ENCODE data around the gene TEX11. TPM values are rescaled to one million over a fixed set of nuclear protein-coding genes. Genes with fewer than 3 reads are reported as not detected.

TEX11 gene
- total RNA-seq, 2 experiments from 2014 or later = not detected

- no peaks in the 10 kb centered on the region for H3K36me3 ChIP-seq (ENCODE audit: insufficient read depth, low read length)
- POLR2A ChIA-PET = no interaction called here
- DNase-seq (ENCODE audit: low spot score) = no peak
- H3K9me3 ChIP-seq (ENCODE audit: low read length) = no peaks in the 10 kb centered on the region
- no peaks in the 10 kb centered on the region for H3K79me2 ChIP-seq (ENCODE audit: insufficient read depth, low read depth, low read length)
- no peaks in the 10 kb centered on the region for H3K4me1 ChIP-seq (ENCODE audit: insufficient read depth, low read length, poor library complexity, severe bottlenecking)
- TF ChIP-seq, protein P1, sequence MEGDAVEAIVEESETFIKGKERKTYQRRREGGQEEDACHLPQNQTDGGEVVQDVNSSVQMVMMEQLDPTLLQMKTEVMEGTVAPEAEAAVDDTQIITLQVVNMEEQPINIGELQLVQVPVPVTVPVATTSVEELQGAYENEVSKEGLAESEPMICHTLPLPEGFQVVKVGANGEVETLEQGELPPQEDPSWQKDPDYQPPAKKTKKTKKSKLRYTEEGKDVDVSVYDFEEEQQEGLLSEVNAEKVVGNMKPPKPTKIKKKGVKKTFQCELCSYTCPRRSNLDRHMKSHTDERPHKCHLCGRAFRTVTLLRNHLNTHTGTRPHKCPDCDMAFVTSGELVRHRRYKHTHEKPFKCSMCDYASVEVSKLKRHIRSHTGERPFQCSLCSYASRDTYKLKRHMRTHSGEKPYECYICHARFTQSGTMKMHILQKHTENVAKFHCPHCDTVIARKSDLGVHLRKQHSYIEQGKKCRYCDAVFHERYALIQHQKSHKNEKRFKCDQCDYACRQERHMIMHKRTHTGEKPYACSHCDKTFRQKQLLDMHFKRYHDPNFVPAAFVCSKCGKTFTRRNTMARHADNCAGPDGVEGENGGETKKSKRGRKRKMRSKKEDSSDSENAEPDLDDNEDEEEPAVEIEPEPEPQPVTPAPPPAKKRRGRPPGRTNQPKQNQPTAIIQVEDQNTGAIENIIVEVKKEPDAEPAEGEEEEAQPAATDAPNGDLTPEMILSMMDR (conservative IDR thresholded peaks at IDR 0.05; ENCODE audit: low read length) = no peak
- TF ChIP-seq EZH2phosphoT487 (IDR thresholded peaks at IDR 0.05; ENCODE audit: borderline replicate concordance, low read depth, low read length) = no peak
- no peak overlapping the region for H2AFZ ChIP-seq (ENCODE audit: low read length)
- BruUV-seq (replicated peaks) = no TSS peak
- no peaks in the 10 kb centered on the region for H3K9me2 ChIP-seq (ENCODE audit: insufficient read depth, low read length)
- no peak overlapping the region for H3K4me3 ChIP-seq (ENCODE audit: low read depth, low read length, poor library complexity, severe bottlenecking)
- intact Hi-C loops (cut with micrococcal nuclease; ENCODE audit: unreplicated experiment) = no loop called here
- no peak overlapping the region for H3K4me2 ChIP-seq (ENCODE audit: low read length)
- H4K20me1 ChIP-seq (ENCODE audit: insufficient read depth, low read length) = no peaks in the 10 kb centered on the region
- H3K27ac ChIP-seq (ENCODE audit: low read depth, low read length, poor library complexity, severe bottlenecking) = no peak overlapping the region
- CTCF ChIA-PET (ENCODE audit: unreplicated experiment) = no interaction called here
These were observed 233.2 kb downstream of the TEX11 start for GRCh38 chrX:70675284-70675683.

DNA sequence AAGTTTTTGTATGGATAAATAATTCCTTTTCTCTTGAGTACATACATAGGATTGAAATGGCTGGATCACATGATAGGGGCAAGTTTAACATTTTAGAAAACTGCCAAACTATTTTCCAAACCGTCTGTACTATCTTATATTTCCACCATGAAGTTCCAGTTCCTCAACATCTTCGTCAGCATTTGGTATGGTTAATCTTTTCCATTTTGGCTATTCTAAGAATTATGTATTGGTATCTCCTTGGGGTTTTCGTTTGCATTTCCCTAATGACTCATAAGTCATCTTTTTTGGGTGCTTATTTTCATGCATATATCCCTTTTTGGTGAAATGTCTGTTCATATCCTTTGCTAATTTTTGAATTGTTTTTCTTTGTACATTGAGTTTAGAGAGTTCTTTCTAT is 236.2 kb downstream of the TEX11 start:
- no TSS peak for BruUV-seq (replicated peaks)
- ChIA-PET POLR2A (no interaction called here), CTCF (ENCODE audit: unreplicated experiment) (no interaction called here)
- Histone ChIP-seq H3K4me2 (ENCODE audit: low read length) (no peak overlapping the region), H3K9me3 (ENCODE audit: low read length) (no peaks in the 10 kb centered on the region), H3K36me3 (ENCODE audit: insufficient read depth, low read length) (no peaks in the 10 kb centered on the region), H3K27ac (ENCODE audit: low read depth, low read length, poor library complexity, severe bottlenecking) (no peak overlapping the region), H3K9me2 (ENCODE audit: insufficient read depth, low read length) (no peaks in the 10 kb centered on the region), H3K79me2 (ENCODE audit: insufficient read depth, low read depth, low read length) (no peaks in the 10 kb centered on the region), H3K4me3 (ENCODE audit: low read depth, low read length, poor library complexity, severe bottlenecking) (no peak overlapping the region), H2AFZ (ENCODE audit: low read length) (no peak overlapping the region), H3K4me1 (ENCODE audit: insufficient read depth, low read length, poor library complexity, severe bottlenecking) (no peaks in the 10 kb centered on the region), H4K20me1 (ENCODE audit: insufficient read depth, low read length) (no peaks in the 10 kb centered on the region)
- no peak for DNase-seq (ENCODE audit: low spot score)
- TF ChIP-seq, protein P1 (conservative IDR thresholded peaks at IDR 0.05; ENCODE audit: low read length) = no peak
- no peak for TF ChIP-seq EZH2phosphoT487 (IDR thresholded peaks at IDR 0.05; ENCODE audit: borderline replicate concordance, low read depth, low read length)
- intact Hi-C loops (cut with micrococcal nuclease; ENCODE audit: unreplicated experiment) = no loop called here

DNA sequence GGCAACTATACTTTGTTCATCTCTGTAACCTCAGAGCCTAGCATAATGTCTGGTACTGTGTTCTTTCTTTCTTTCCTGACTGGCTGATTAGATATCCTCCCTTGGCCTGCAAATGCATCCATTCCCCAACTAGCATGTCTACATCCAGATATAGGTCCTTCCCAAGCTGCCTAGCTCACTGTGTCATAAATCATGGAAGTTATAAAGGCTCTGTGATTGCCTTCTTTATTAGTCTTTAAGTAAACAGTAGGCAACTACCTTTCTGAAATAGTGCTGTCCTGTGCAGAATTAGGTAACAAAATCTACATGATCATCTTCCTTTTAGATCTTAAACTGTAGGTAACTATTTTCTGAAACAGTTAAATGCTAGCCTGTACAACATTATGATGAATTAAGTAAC is 239.4 kb downstream of the TEX11 start:
- H3K9me2 ChIP-seq (ENCODE audit: insufficient read depth, low read length) = no peaks in the 10 kb centered on the region
- no peak overlapping the region for H3K27ac ChIP-seq (ENCODE audit: low read depth, low read length, poor library complexity, severe bottlenecking)
- intact Hi-C loops (cut with micrococcal nuclease; ENCODE audit: unreplicated experiment) = no loop called here
- BruUV-seq (replicated peaks) = no TSS peak
- H3K79me2 ChIP-seq (ENCODE audit: insufficient read depth, low read depth, low read length) = no peaks in the 10 kb centered on the region
- no peak overlapping the region for H3K4me2 ChIP-seq (ENCODE audit: low read length)
- POLR2A ChIA-PET = no interaction called here
- no peak for TF ChIP-seq EZH2phosphoT487 (IDR thresholded peaks at IDR 0.05; ENCODE audit: borderline replicate concordance, low read depth, low read length)
- TF ChIP-seq, protein P1 (conservative IDR thresholded peaks at IDR 0.05; ENCODE audit: low read length) = no peak
- H3K4me1 ChIP-seq (ENCODE audit: insufficient read depth, low read length, poor library complexity, severe bottlenecking) = no peaks in the 10 kb centered on the region
- H3K4me3 ChIP-seq (ENCODE audit: low read depth, low read length, poor library complexity, severe bottlenecking) = no peak overlapping the region
- no peaks in the 10 kb centered on the region for H3K9me3 ChIP-seq (ENCODE audit: low read length)
- H3K36me3 ChIP-seq (ENCODE audit: insufficient read depth, low read length) = no peaks in the 10 kb centered on the region
- H2AFZ ChIP-seq (ENCODE audit: low read length) = no peak overlapping the region
- DNase-seq (ENCODE audit: low spot score) = no peak
- no peaks in the 10 kb centered on the region for H4K20me1 ChIP-seq (ENCODE audit: insufficient read depth, low read length)
- CTCF ChIA-PET (ENCODE audit: unreplicated experiment) = no interaction called here
